PC-9 (cell line): Measurements from ENCODE around the gene RASSF9.

ENCODE experiments used
- CTCF ChIP-seq: fragments of 200-600 bp; sonication (generic); conservative IDR thresholded peaks from 2 replicates; pipeline ENCODE4 v1.6.1; 2017; ENCODE audit warnings: mixed run types, antibody characterized with exemption, mild to moderate bottlenecking, moderate library complexity
- EZH2 ChIP-seq: fragments of 200-600 bp; sonication (generic); IDR thresholded peaks from 2 replicates; pipeline ENCODE4 v1.8.0; 2017; ENCODE audit warnings: antibody characterized with exemption, low read depth

GRCh38 chr12:85855305-85855704 lies 19.1 kb upstream of the RASSF9 start:
- TF ChIP-seq CTCF (no peak), EZH2 (no peak)
